IPS-18c (cell line): ENCODE data around the gene DPY19L1.
A peak's percentile ranks its signal among the peaks of the same experiment; 100 is the strongest.
"Not testable (repeated sequence)": the region's sequence is repeated elsewhere in the genome, so short reads cannot be mapped to it uniquely, and the experiment has no call there.

ENCODE experiments used
- H3K4me3 ChIP-seq: 2 replicates; pipeline ENCODE4 v1.7.0; 2013; ENCODE audit warnings: low read depth, mild to moderate bottlenecking, low read length, moderate library complexity; ENCODE audit not compliant: insufficient read depth
- H3K9me3 ChIP-seq: one replicate; pipeline ENCODE4 v1.6.1; 2013; ENCODE audit warnings: mild to moderate bottlenecking, low read length, moderate library complexity; ENCODE audit not compliant: control insufficient read depth, insufficient read depth

DPY19L1 gene

DNA sequence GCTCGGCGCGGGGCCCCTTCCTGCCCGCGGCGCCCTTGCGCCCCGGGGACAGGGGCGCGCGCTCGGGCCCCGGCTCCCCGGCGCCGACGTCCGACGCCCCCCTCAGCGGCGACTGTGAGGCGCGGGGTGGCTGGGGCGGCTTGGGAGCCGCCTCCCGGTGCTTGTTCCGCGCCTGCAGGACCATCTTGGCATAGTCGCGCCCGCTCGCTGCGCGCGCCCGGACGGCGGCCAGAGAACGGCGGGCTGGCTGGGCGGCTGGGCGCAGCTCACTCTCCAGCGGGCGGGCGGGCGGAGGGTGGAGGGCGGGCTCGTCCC, at the start of gene DPY19L1:
DPY19L1 (minus strand) TSS at position 275 of the 315 bp plus-strand sequence; CDS start at position 184, 91 bp downstream.
- H3K9me3 ChIP-seq: no peaks in the 10 kb centered on the region

DNA sequence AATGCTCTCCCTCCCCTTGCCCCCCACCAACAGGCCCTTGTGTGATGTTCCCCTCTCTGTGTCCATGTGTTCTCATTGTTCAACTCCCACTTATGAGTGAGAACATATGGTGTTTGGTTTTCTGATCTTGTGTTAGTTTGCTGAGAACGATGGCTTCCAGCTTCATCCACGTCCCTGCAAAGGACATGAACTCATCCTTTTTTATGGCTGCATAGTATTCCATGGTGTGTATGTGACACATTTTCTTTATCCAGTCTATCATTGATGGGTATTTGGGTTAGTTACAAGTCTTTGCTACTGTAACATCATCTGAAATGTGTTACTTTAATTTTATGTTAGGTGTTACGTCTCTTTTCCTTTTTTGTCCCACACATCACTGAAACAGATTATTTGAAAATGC, 42.2 kb upstream of the DPY19L1 start:
- not testable (repeated sequence) for H3K4me3 ChIP-seq, H3K9me3 ChIP-seq

More for the DNA sequence above, at the start of gene DPY19L1:
- H3K4me3 ChIP-seq: peak within 1 kb of the TSS; percentile 84

GRCh38 chr7:35074008-35074407, 36.7 kb upstream of the DPY19L1 start:
- not testable (repeated sequence) for H3K9me3 ChIP-seq, H3K4me3 ChIP-seq

- not testable (repeated sequence) for H3K4me3 ChIP-seq
Measured at GRCh38 chr7:35072950-35073827, 35.9 kb upstream of the DPY19L1 start.

GRCh38 chr7:35069084-35069483, 31.8 kb upstream of the DPY19L1 start:
- not testable (repeated sequence) for H3K4me3 ChIP-seq, H3K9me3 ChIP-seq

More at GRCh38 chr7:35072950-35073827, 35.9 kb upstream of the DPY19L1 start:
- H3K9me3 ChIP-seq: not testable (repeated sequence)

GRCh38 chr7:35065382-35065781, 28.1 kb upstream of the DPY19L1 start:
- not testable (repeated sequence) for H3K9me3 ChIP-seq, H3K4me3 ChIP-seq

DNA sequence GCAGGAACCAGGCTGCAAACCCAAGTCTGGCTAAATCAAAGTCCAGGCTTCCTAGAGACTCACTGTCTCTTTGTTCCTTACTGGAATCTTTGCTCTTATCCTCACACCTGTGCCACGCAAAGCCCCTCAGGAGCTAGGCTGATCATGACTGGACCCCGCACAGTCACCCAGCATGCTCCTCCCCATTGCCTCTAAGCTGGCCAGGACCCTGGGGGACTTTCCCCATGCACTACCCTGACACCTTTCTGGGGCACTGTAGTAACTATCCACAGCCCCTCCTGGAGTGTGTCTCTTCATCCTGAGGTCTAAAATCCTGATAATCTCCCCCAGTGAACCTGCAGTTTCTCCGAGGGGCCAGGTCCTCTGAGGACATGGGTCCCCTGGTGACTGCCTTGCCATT, 21.3 kb upstream of the DPY19L1 start:
- H3K4me3 ChIP-seq, H3K9me3 ChIP-seq: not testable (repeated sequence)

- not testable (repeated sequence) for H3K4me3 ChIP-seq, H3K9me3 ChIP-seq
Measured at GRCh38 chr7:35057505-35058451, 20.5 kb upstream of the DPY19L1 start.

DNA sequence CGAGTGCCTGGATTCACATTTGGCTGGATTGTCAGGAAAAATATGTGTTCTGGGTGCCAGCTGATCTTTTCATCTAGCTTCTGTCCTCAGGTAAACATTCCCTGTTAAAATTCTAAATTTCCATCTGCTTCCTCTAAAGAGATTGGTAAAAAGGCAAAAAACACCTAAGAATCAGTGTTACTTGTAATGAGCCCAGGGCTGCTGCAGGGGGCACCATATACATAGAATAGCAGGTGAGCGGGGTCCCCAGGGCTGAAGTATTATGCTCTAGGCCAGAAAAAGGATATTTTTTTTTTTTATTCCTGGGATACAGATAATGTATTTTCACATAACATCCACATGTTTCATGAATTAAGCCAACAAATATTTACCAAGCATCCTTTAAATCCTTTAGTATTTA, 18.4 kb upstream of the DPY19L1 start:
- H3K4me3 ChIP-seq, H3K9me3 ChIP-seq: not testable (repeated sequence)

- not testable (repeated sequence) for H3K4me3 ChIP-seq, H3K9me3 ChIP-seq
Measured at GRCh38 chr7:35053488-35054175, 16.3 kb upstream of the DPY19L1 start.

DNA sequence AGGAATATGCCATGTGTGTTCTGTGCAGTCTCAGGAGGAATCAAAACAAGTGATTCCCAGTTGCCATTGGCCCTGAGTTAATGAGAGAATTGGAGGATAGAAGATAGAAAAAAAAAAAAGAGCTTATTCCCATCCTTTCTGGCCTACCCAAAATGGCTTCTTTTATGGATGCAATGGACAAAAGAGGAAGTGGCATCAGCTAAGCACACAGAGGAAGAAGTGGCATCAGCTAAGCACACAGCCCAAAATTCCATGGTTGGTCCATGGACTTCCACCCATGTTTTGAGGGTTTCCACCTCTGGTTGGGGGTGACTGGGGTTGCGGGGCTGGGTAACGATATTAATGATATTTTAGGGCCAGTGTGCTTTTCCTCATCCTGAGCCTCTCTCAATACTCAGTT, 11.1 kb upstream of the DPY19L1 start:
- not testable (repeated sequence) for H3K9me3 ChIP-seq, H3K4me3 ChIP-seq

- not testable (repeated sequence) for H3K9me3 ChIP-seq, H3K4me3 ChIP-seq
Measured at GRCh38 chr7:35047912-35048305, 10.6 kb upstream of the DPY19L1 start.

DNA sequence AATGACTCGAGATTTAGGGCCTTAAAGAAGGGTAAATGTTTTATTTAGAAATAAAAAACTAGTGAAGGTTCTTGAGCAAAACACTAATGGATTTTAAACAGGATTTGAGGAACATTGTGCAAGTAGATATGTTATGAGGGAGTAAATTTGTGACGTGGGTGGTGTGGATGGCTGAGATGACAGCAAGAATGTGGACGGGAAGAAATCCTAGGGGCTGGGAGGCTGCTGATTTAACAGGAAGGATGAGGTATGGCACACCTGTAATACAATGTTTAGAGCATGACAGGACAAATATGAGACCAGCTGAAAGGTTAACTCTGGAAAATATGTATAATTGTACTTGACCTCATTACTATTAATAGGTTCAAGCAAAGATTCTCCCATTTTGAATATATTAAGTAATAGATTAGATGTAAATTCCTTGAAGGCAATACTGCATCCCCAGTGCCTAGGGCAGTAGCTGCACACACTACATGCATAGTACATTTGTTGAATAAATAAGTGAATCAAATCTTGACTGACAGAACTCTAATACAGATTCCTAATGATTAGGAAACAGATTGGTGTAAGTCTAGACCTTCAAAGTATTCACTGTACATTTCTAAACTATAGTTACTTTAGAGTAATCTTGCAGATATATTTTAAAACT, 10.1 kb upstream of the DPY19L1 start:
- H3K9me3 ChIP-seq, H3K4me3 ChIP-seq: not testable (repeated sequence)

DNA sequence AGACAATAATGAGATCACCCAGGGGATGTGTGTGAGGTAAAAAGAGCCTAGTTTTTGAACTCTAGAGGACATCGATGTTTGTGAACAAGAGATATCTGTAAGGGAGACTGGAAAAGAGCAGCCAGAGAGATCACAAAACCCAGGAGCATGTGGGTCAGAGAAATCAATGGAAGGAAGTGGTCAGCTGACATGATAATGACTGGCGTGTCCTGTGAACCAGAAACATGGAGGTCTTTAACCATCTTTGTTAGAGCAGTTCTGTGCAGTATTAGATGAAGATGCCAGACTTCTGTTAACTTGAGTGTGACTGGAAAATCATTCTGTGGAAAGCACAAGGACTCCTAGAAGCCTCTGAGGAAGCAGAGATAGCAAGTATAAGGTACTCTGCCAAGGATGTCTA, 6.0 kb upstream of the DPY19L1 start:
- H3K4me3 ChIP-seq, H3K9me3 ChIP-seq: not testable (repeated sequence)

- no peak overlapping the region for H3K4me3 ChIP-seq
- H3K9me3 ChIP-seq: no peaks in the 10 kb centered on the region
Measured at GRCh38 chr7:35040906-35041305, 3.6 kb upstream of the DPY19L1 start.

DNA sequence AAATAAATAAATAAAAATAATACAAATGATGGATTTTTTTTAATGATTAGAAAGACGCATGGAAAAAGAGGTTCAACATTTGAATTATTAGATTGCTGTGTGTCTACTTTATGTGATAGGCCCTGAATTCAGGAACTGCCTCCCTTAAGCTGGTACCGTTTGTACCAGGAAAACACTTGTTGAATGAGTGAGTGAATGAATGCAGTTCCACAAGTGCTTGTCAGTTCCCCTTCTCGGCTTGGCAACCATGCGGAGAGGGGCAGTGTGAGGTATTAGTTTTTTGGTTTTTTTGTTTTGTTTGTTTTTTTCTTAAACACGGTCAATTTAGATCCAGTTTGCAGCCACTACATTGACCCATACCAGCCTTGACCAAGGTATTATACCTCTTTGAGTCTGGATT, 2.1 kb upstream of the DPY19L1 start:
- Histone ChIP-seq H3K9me3 (no peaks in the 10 kb centered on the region), H3K4me3 (no peak overlapping the region)

GRCh38 chr7:35038354-35038753, 1.1 kb upstream of the DPY19L1 start:
- peak overlapping the region; percentile 78 for H3K4me3 ChIP-seq
- H3K9me3 ChIP-seq: no peaks in the 10 kb centered on the region
